ENCODE data around the gene SLC15A1. TPM values are rescaled to one million over a fixed set of nuclear protein-coding genes. Genes with fewer than 3 reads are reported as not detected.

The SLC15A1 gene
- total and polyA plus RNA-seq, 8 donors, result 0.15 to 9.9 (median 0.19) TPM; not detected in 5

DNA sequence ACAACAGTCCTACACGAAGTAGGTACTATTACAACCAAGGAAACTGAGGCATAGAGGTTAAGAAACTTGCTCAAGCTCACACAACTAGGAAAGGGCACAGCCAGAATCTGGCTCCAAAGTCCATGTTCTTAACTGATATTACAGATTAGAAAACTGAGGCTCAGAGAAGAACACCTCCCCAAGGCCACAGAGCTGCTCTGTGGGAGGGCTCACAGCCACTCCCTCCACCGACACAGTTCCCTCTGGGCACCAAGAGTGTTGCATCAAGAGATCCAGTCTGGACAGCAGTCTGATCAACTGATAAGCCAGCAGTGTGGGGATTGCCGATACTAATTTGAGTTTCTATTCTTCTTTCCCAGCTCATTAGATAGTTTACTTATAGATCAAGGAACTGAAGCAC is 29.5 kb downstream of the SLC15A1 start:
- no peaks in the 10 kb centered on the region for H3K36me3 ChIP-seq
- intact Hi-C loops (cut with DNase I; ENCODE audit: low total_unique reads), result no loop called here
- H3K9me3 ChIP-seq, result no peaks in the 10 kb centered on the region
- H3K4me1 ChIP-seq, result no peaks in the 10 kb centered on the region
- TF ChIP-seq CTCF (IDR thresholded peaks at IDR 0.05), result no peak
- no peak for TF ChIP-seq POLR2AphosphoS5 (IDR thresholded peaks at IDR 0.05)
- TF ChIP-seq EP300 (IDR thresholded peaks at IDR 0.05), result no peak
- TF ChIP-seq POLR2A (IDR thresholded peaks at IDR 0.05), result no peak
- DNase-seq, result no peak
- H3K27ac ChIP-seq, result no peak overlapping the region
- H3K27me3 ChIP-seq, result no peaks in the 10 kb centered on the region
- no peak overlapping the region for H3K4me3 ChIP-seq
- WGBS, 5 donors, result 57 to 73% (median 72%) methylated on average over 3 of the region's 3 CpGs

- no peaks in the 10 kb centered on the region for H3K36me3 ChIP-seq
- intact Hi-C loops (cut with DNase I; ENCODE audit: low total_unique reads), result no loop called here
- no peak overlapping the region for H3K4me3 ChIP-seq
- DNase-seq, result peak in 1 of 2 donors; percentile 19
- 85 to 93% (median 91%) methylated on average over 11 of the region's 11 CpGs for WGBS, 5 donors
- TF ChIP-seq POLR2A (IDR thresholded peaks at IDR 0.05) (no peak), POLR2AphosphoS5 (IDR thresholded peaks at IDR 0.05) (no peak), EP300 (IDR thresholded peaks at IDR 0.05) (no peak), CTCF (IDR thresholded peaks at IDR 0.05) (no peak)
- no peaks in the 10 kb centered on the region for H3K27me3 ChIP-seq
- H3K9me3 ChIP-seq, result no peaks in the 10 kb centered on the region
- H3K4me1 ChIP-seq, result peaks cover 0 to 4% (median under 1%) of the 10 kb centered on the region in 4 donors
- H3K27ac ChIP-seq, result no peak overlapping the region
These were observed 30.5 kb downstream of the SLC15A1 start for GRCh38 chr13:98721825-98722510.

DNA sequence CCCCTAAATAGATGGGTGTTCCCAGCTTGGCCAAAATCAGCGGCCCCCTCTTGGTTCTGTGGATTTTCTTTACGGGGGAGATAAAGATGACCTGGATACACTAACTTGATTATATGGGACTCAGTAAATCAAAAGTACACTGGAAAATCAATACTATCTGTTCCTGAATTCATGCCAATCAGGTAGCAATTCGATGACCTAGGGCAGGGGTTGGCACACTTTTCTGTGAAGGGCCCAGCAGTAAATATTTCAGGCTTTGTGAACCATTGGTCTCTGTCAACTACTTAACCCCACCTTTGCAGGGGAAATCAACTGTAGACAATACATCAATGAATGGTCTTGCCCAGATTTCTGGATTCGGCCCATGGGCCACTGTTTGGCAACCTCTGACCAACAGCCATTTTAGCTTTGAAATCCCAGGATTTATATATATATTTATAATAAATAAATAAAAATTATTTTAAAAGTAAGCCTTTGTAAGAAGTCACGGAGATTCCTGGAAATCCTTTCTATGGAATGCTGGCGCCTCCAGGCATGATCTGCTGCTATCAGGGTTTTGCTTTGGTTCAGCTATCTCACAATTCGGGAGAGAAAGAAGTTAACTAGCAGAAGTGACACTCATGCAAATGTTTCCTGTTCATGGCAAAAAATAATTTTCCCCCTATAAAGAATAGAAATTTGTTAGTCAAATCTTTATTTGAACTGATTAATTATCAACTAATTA is 32.8 kb downstream of the SLC15A1 start:
- WGBS, 5 donors, result 86 to 90% (median 88%) methylated on average over 7 of the region's 7 CpGs
- Histone ChIP-seq H3K27me3 (no peaks in the 10 kb centered on the region), H3K36me3 (no peaks in the 10 kb centered on the region), H3K9me3 (no peaks in the 10 kb centered on the region), H3K4me1 (peaks cover 0 to 5% (median 2%) of the 10 kb centered on the region in 4 donors), H3K27ac (no peak overlapping the region), H3K4me3 (no peak overlapping the region)
- DNase-seq, result no peak
- TF ChIP-seq POLR2A (IDR thresholded peaks at IDR 0.05) (no peak), CTCF (IDR thresholded peaks at IDR 0.05) (no peak), POLR2AphosphoS5 (IDR thresholded peaks at IDR 0.05) (no peak), EP300 (IDR thresholded peaks at IDR 0.05) (no peak)
- intact Hi-C loops (cut with DNase I; ENCODE audit: low total_unique reads), result no loop called here

DNA sequence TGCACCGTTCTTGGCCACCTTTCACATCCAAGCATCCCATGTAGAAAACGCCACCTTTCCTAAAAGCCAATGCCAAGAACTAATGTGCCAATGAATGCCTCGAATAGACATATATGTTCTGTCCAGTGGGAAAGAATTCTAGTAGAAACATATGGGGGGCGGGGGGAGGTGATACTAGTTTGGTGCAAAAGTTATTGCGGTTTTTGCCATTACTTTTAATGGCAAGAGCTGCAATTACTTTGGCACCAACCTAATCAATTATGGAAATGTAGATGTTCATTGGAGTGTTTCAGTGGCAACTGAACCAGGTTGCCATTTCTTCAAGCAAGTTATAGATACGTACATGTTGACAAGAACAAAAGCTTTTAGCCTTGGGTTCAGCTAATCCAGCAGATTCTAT is 34.6 kb downstream of the SLC15A1 start:
- TF ChIP-seq EP300 (IDR thresholded peaks at IDR 0.05) (no peak), POLR2AphosphoS5 (IDR thresholded peaks at IDR 0.05) (no peak), POLR2A (IDR thresholded peaks at IDR 0.05) (no peak), CTCF (IDR thresholded peaks at IDR 0.05) (no peak)
- WGBS, 5 donors, result 84 to 91% (median 89%) methylated on average over 6 of the region's 6 CpGs
- H3K36me3 ChIP-seq, result no peaks in the 10 kb centered on the region
- no peak overlapping the region for H3K4me3 ChIP-seq
- H3K27ac ChIP-seq, result no peak overlapping the region
- no peak for DNase-seq
- peaks cover 0 to 5% (median 2%) of the 10 kb centered on the region in 4 donors for H3K4me1 ChIP-seq
- H3K27me3 ChIP-seq, result no peaks in the 10 kb centered on the region
- intact Hi-C loops (cut with DNase I; ENCODE audit: low total_unique reads), result no loop called here
- no peaks in the 10 kb centered on the region for H3K9me3 ChIP-seq
